ENCODE measurements around the gene PUM1. TPM values are rescaled to one million over a fixed set of nuclear protein-coding genes. Genes with fewer than 3 reads are reported as not detected.
A peak's percentile ranks its signal among the peaks of the same experiment; 100 is the strongest.
"Not testable (repeated sequence)": the region's sequence is repeated elsewhere in the genome, so short reads cannot be mapped to it uniquely, and the experiment has no call there.

Gene PUM1
- total RNA-seq, 1 experiment from 2014 or later: 27.4 TPM

DNA sequence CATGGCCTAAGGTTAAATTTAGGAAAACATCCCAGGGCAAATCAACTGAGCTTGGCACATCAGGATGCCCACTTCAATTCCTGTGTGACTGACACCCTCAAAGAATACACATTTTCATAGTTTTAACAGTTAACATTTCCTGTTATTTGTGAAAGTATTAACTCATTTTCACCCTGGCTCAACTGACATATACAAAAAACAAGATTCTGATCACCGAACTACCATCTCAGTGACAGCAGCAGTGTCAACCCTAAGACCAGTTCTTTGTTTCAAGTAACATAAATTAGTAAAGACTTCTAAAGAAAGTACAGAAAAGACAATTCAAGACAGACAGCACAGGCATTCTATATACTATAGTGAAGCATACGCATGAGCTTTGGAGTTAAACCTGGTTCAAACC is 88.0 kb downstream of the PUM1 start:
- DNase-seq (ENCODE audit: low read depth): no peak

DNA sequence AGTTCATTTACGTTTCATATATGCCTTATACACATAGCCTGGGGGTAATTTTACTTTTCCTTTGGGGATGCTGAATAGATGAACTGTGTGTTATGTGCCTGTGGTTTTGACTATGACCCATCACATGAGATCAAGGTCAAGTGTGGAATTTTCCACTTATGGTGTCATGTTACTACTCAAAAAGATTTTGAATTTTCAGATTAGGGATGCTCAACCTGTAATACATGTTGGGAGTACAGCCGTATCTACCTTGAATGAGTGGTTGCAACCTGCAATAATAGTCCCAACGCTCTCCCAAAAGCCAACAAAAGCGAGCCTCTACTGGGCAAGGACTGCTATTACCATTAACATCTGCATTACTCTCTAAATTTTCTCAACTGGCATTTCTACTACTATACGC is 88.4 kb downstream of the PUM1 start:
- DNase-seq (ENCODE audit: low read depth): peak; percentile 11
- in situ Hi-C loops (cut with HindIII; ENCODE audit: low pct_unique_long_range_greater_than_20kb, low sequenced_read_pairs): no loop called here

More for the DNA sequence above, 88.0 kb downstream of the PUM1 start:
- in situ Hi-C loops (cut with HindIII; ENCODE audit: low pct_unique_long_range_greater_than_20kb, low sequenced_read_pairs): no loop called here

DNA sequence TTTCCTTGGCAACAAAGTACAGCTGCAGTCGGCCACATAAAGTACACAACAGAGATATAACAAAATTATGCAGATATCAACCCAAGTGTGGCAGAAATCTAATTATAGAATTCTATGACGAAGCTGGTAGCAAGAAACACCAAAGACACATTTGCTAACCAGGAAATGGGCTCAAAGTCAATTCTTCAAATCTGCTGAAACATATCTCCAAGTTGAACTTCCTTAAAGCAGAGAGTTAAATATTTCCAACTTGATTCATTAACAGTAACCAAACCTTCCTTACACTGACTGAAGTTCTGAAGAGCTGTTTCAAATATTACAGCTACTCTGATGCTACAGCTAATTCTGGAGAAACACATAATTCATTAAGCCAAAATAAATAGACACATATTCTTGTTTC is 89.4 kb downstream of the PUM1 start:
- peak; percentile 70 for DNase-seq (ENCODE audit: low read depth)
- in situ Hi-C loops (cut with HindIII; ENCODE audit: low pct_unique_long_range_greater_than_20kb, low sequenced_read_pairs): no loop called here

GRCh38 chr1:30975217-30975616 is 90.3 kb downstream of the PUM1 start:
- in situ Hi-C loops (cut with HindIII; ENCODE audit: low pct_unique_long_range_greater_than_20kb, low sequenced_read_pairs): no loop called here
- no peak for DNase-seq (ENCODE audit: low read depth)

DNA sequence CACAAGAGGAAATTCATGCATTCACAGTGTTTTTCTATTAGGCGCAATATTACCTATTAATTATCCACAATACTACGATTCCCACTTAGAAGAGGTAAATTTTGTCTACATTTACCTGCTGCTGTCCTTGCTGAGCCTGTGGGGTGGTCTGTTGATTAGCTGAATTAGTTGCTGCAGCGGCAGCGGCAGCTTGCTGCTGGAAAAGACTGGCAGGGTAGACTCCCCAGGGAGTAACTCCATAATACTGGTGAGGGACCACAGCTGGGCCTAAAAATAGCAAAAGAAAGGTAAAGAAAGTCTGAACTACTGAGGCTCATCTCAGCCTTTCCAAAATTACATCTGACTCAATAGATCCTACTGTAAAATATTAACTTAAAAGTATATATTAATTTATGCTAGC is 91.0 kb downstream of the PUM1 start:
- DNase-seq (ENCODE audit: low read depth): peak; percentile 20
- in situ Hi-C loops (cut with HindIII; ENCODE audit: low pct_unique_long_range_greater_than_20kb, low sequenced_read_pairs): no loop called here

GRCh38 chr1:30972349-30972748 is 93.2 kb downstream of the PUM1 start:
- DNase-seq (ENCODE audit: low read depth): peak; percentile 8
- in situ Hi-C loops (cut with HindIII; ENCODE audit: low pct_unique_long_range_greater_than_20kb, low sequenced_read_pairs): not testable (repeated sequence)

DNA sequence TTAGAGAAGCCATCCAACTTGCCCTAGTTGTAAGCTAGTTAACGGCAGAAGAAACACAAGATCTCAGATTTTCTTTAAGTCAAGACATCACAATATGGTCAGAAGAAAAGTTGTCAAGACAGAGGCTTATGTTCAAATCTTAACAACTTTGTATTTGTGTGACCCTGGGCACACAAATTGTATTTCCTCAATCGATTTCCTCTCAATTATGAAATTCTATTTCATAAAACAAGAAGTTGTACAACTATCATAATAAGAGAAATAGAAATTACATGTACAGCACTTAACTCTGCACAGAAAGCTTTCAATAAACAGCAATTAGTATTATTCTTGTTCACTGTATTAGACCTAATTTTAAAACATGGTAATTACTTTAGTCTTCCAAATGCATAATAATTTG is 94.0 kb downstream of the PUM1 start:
- no peak for DNase-seq (ENCODE audit: low read depth)
- in situ Hi-C loops (cut with HindIII; ENCODE audit: low pct_unique_long_range_greater_than_20kb, low sequenced_read_pairs): no loop called here

GRCh38 chr1:30969903-30970302 is 95.6 kb downstream of the PUM1 start:
- in situ Hi-C loops (cut with HindIII; ENCODE audit: low pct_unique_long_range_greater_than_20kb, low sequenced_read_pairs): no loop called here

DNA sequence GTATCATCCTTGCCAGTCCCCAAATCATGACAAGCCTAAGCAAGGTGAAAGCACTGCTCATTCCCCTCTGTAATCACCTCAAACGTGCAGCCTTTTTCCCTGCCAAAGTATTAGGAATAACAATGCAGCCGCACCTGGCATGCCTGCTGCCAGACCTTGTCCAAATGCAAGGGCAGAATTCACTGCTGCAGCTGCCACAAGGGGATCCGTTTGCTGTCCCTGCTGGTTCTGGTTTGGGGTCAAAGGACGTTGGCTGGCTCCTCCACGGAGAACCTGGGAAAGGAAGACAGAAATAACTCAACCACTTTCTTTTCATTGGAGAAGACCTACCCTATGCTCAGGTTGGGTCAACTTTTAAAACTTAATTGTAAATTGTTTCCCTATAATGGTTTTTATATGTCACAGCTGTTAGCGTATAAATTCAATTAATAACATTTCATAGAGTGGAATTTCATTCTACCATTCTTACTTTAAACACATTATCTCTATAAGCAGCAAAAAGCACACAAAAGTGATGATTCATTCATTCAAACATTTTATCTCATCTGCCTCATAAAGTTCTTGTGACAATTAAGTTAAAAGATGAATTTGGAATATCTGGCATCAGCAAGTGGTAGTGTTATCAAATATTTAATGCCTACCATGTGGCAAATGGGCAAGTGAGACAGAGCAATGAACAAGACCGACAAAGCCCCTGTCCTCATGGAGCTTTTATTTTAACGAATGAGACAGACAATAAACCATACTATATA is 97.1 kb downstream of the PUM1 start:
- no peak for DNase-seq (ENCODE audit: low read depth)
- in situ Hi-C loops (cut with HindIII; ENCODE audit: low pct_unique_long_range_greater_than_20kb, low sequenced_read_pairs): no loop called here

More at GRCh38 chr1:30969903-30970302, 95.6 kb downstream of the PUM1 start:
- DNase-seq (ENCODE audit: low read depth): no peak

DNA sequence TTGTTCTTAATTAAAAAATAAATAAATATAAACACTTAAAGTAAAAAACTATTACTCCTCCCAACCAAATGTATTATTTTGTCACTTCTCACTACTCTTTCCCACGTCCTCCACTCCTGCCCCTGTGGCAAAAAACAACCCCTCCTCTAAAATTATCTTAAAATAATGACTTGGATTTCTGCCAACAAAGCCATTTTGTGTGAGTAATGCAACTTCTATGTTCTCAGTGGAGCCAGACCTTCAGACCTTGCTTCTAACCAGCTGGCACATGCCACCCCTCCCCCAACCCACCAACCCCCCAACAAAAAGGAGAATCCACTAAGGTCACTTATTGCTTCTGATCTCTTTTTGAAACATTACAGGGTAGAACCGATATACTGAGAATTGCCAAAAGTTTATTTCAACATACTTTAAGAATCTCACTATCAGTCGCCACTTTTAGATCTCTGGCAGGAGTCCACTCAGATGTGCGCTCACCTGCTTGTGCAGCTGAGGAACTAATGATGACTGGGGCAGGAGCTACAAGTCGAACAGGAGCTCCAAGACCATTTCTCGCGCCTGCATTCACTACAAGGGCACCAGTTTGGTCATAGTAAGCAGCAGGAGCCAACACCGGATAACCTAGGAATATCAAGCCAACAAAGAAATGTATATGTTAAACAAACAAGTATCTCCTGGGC is 98.7 kb downstream of the PUM1 start:
- in situ Hi-C loops (cut with HindIII; ENCODE audit: low pct_unique_long_range_greater_than_20kb, low sequenced_read_pairs): no loop called here
- peak; percentile 53 for DNase-seq (ENCODE audit: low read depth)

GRCh38 chr1:30965924-30966599 is 99.5 kb downstream of the PUM1 start:
- DNase-seq (ENCODE audit: low read depth): no peak
- in situ Hi-C loops (cut with HindIII; ENCODE audit: low pct_unique_long_range_greater_than_20kb, low sequenced_read_pairs): no loop called here

GRCh38 chr1:30964706-30965105 is 100.8 kb downstream of the PUM1 start:
- DNase-seq (ENCODE audit: low read depth): no peak
- in situ Hi-C loops (cut with HindIII; ENCODE audit: low pct_unique_long_range_greater_than_20kb, low sequenced_read_pairs): no loop called here

DNA sequence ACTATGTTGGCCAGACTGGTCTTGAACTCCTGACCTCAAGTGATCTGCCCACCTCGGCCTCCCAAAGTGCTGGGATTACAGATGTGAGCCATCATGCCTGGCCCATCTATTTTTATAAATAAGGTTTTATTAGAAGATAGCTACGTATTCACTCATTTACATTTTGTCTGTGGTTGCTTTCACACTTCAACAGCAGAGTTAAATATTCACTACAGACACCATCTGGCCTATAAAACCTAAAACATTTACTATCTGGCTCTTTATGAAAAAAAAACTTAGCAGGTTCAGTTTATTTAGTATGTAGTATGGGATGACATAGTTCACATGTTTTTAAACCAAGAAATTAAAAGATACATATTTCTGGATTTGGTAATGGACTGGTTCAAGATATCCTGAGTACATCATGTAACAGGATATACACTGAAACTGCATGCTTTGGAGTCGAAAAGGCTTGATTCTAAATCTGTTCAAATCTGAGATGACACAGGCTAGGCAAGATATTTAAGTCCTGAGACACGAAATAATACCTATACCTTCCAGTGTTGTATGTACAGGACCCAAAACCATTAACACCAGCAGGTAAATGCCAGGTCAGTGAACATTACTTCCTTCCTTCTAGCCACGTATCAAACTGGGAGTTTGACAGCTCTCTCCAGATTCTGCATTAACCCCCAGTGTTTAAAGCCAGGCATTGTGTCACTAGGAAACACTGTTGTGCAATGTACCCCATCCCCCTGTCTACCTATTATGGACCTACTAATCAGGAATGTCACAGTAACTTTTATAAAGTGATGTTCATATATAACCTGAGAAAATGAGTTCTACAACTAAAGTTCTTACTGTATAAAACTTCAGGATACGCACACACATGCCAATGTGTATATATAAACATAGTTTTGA is 102.7 kb downstream of the PUM1 start:
- DNase-seq (ENCODE audit: low read depth): no peak
- in situ Hi-C loops (cut with HindIII; ENCODE audit: low pct_unique_long_range_greater_than_20kb, low sequenced_read_pairs): no loop called here

GRCh38 chr1:30957560-30958222 is 107.8 kb downstream of the PUM1 start:
- DNase-seq (ENCODE audit: low read depth): no peak
- in situ Hi-C loops (cut with HindIII; ENCODE audit: low pct_unique_long_range_greater_than_20kb, low sequenced_read_pairs): no loop called here

DNA sequence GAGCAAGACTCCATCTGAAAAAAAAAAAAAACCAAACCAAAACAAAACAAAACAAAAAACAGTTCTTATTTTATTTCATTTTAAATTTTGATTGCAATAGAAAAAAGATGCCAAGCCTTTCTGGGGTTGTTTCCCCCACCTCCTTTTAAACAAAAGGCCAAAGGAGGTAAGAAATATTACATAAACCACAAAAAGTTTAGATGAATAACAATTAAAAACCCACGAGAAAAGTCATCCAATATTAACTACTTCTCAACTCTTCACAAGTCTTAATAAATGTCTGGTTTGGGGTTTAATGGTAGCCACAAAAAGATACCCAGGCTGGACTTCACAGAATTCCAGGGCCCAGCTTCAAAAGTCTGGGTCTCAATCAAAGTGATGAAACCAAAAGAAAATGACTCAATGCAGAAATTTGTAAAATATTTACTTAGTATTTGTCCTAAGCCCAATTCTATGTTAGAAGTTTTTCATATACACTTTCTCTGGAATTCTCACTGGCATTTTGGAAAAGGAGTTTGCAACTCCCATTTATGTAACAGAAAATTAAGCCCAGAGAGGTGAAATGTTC is 110.0 kb downstream of the PUM1 start:
- DNase-seq (ENCODE audit: low read depth): no peak
- in situ Hi-C loops (cut with HindIII; ENCODE audit: low pct_unique_long_range_greater_than_20kb, low sequenced_read_pairs): no loop called here

GRCh38 chr1:30953685-30954084 is 111.8 kb downstream of the PUM1 start:
- in situ Hi-C loops (cut with HindIII; ENCODE audit: low pct_unique_long_range_greater_than_20kb, low sequenced_read_pairs): no loop called here
- no peak for DNase-seq (ENCODE audit: low read depth)

- DNase-seq (ENCODE audit: low read depth): no peak
- in situ Hi-C loops (cut with HindIII; ENCODE audit: low pct_unique_long_range_greater_than_20kb, low sequenced_read_pairs): no loop called here
Measured at GRCh38 chr1:30952098-30952497, 113.4 kb downstream of the PUM1 start.

- in situ Hi-C loops (cut with HindIII; ENCODE audit: low pct_unique_long_range_greater_than_20kb, low sequenced_read_pairs): no loop called here
- no peak for DNase-seq (ENCODE audit: low read depth)
Measured at GRCh38 chr1:30950700-30951099, 114.8 kb downstream of the PUM1 start.
